GM21717 (cell line): ENCODE measurements around the gene GNPTAB.
A peak's percentile ranks its signal among the peaks of the same experiment; 100 is the strongest.

Experiments used
- ATAC-seq: cut with Tn5 transposase; IDR thresholded peaks from one replicate; pipeline ENCODE4 v1.9.1; 2021; ENCODE audit warnings: mild to moderate bottlenecking, moderate library complexity; ENCODE audit not compliant: unreplicated experiment

GNPTAB gene

DNA sequence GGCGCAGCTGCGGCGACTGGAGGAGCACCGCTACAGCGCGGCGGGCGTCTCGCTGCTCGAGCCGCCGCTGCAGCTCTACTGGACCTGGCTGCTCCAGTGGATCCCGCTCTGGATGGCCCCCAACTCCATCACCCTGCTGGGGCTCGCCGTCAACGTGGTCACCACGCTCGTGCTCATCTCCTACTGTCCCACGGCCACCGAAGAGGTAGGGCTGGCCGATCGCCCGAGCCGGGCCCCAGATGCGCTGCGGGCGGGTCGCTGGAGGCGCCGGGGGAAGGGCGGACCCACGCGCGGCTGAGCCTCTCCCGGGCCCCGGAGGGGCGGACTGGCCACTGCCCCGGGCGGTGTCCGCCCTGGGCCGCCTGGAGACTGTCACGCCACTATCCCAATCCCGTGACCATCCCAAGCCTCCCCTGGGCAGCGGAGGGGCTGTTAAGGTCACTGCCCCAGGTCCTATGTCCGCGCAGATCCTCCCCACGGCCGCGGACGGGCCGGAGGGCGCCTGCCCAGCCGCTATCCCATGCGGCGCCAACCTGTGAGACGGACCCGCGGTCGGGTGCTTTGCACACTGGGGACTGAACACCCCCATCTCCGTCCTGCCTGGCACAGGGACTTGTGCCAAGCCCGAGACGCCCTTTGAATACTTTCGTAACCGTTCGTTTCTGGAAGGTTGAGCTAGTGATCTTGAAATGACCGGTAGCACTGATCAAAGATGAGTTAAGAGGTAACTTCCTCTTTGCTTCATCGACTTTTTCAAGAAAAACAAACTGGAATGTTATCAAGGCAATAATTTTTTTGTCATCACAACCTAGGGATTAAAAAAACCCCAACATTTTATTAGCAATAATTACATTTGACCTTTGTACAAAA, 132.6 kb downstream of the GNPTAB start:
- ATAC-seq = peak; percentile 32

DNA sequence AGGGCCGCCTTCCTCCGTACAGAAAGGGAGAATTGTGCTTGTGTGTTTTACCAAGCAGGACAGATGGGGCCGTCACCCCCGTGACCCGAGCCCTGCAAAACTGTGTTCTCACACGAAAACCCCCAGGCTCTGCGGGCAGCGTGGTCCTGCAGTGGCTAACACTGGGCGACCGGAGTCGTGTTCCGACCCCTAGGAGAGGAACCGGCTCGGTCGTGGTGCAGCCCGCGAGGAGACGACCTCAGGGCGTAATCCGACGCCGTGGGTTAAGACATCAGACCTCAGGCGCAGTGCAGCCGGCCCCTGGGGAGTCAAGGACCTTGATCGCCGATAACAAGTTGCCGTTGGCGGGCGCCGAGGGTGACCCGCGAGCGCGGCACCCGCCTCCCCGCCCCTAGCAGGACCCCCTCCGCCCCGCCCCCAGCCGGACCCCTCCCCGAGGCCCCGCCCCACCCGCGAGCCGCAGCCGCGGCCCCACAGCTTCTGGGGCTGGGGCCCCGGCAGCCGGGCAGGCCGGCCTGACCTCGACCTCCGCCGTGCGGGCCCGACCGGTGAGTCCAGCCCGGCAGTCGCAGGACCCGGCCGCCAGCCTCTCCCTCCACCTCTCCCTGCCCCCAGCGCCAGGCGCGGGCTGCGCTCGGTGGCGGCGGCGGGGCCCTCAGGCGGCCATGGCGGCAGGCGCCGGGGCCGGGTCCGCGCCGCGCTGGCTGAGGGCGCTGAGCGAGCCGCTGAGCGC, 133.4 kb downstream of the GNPTAB start, which contains the start of gene CHPT1:
CHPT1 (plus strand) TSS at position 444 of the 733 bp plus-strand sequence; CDS start at position 666, 222 bp downstream.
- peak; percentile 68 for ATAC-seq

DNA sequence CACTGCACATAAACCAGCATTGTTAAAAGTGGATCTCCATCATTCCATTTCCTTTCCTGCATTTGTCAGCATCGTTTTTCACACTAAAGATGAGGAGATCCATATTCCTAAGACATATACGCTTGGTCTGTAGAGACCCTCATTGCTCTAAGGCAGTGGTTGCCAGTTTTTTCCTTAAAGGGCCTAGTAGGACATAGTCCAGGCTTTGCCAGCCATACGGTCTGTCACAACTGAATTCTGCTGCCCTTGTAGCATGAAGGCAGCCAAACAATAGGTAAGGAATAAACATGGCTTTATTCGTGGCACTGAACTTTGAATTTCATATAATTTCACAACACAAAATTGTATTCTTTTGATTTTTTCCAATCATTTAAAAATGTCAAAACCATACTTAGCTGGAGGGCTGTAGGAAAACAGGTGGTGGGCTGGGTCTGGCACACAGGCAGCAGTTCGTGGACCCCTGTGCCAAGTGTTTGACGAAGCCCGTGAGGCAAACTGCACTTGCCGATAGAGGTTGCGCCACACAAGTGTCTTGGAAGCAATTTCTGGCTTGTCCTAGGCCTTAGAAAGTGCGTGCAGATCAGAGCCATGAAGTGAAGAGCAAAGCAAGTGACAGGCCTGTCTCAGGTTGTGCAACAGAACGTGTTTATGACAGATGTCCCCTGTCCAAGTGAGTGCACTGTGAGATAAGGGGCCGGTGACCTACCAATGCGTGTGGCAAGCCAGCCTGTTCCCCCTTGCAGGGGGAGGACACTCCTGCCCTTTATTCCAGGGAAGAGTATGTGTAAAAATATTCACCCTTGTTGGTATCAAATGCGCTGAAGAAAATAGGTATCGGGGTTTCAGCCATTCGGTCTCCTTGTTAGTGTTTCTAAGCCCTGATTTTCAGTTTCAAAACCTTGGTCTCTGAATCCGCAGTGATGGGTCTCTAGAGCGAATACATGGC, 134.2 kb downstream of the GNPTAB start:
- ATAC-seq = peak; percentile 34

DNA sequence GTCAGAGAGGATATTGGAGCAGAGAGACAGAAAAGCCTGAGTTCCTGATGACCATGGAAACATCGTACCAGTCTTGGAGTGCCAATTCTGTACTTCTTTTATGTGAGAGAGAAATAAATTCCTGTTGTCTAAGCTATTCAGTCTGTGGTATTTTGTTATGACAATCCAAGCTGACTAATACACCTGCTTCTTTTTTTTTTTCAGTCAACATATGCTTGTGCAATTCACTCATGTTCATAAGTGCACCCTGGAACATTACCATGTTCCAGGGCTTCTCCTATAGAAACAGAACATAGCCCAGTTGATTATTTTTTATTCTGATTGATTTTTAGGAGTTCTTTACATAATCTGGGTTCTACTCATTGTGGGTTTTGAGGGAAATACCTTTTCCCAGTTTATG, 135.1 kb downstream of the GNPTAB start:
- no peak for ATAC-seq
